Coronary artery (tissue), 2 donors: ENCODE data around the gene USP24.

Experiments used
- DNase-seq: peaks from one replicate; pipeline ENCODE4 v3.0.0-alpha.2; 2017; ENCODE audit warnings: low spot score
- H3K27ac ChIP-seq, 2 donors: fragments of 200-600 bp; sonication (generic); one replicate each; pipeline ENCODE4 v1.5.1; 2016 to 2019
- H3K4me3 ChIP-seq: fragments of 200-600 bp; sonication (generic); 2 replicates; pipeline ENCODE4 v1.5.1; 2016; ENCODE audit warnings: mild to moderate bottlenecking, moderate library complexity
- TF ChIP-seq, protein P1 (sequence below): fragments of 200-600 bp; sonication (generic); IDR thresholded peaks from one replicate; pipeline ENCODE4 v1.5.1; 2019; ENCODE audit warnings: antibody characterized with exemption

Gene USP24

DNA sequence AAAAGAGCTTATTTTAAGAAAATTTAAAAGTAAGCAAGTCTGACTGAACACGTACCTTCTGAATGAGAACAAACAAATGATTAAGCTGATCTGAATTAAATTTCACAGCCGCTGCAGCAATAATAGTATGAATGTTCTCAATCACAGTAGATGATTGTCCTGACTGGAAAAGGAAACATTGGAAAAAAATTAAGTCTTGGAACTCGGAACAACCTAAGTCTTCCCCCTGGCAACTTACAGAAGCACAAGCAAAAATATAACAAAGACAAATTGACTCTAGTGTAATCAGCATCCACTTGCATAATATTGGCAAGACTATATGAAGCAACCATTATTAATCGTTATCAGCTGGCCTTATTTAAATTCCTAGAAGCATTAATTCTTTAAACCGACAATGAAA is 60.5 kb downstream of the USP24 start:
- TF ChIP-seq, protein P1, sequence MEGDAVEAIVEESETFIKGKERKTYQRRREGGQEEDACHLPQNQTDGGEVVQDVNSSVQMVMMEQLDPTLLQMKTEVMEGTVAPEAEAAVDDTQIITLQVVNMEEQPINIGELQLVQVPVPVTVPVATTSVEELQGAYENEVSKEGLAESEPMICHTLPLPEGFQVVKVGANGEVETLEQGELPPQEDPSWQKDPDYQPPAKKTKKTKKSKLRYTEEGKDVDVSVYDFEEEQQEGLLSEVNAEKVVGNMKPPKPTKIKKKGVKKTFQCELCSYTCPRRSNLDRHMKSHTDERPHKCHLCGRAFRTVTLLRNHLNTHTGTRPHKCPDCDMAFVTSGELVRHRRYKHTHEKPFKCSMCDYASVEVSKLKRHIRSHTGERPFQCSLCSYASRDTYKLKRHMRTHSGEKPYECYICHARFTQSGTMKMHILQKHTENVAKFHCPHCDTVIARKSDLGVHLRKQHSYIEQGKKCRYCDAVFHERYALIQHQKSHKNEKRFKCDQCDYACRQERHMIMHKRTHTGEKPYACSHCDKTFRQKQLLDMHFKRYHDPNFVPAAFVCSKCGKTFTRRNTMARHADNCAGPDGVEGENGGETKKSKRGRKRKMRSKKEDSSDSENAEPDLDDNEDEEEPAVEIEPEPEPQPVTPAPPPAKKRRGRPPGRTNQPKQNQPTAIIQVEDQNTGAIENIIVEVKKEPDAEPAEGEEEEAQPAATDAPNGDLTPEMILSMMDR: no peak
- Histone ChIP-seq H3K27ac (no peak overlapping the region), H3K4me3 (no peak overlapping the region)
- no peak for DNase-seq

- no peak overlapping the region for H3K4me3 ChIP-seq
- no peak overlapping the region for H3K27ac ChIP-seq
- TF ChIP-seq, protein P1: no peak
- no peak for DNase-seq
Measured at GRCh38 chr1:55153031-55153430, 62.1 kb downstream of the USP24 start.

DNA sequence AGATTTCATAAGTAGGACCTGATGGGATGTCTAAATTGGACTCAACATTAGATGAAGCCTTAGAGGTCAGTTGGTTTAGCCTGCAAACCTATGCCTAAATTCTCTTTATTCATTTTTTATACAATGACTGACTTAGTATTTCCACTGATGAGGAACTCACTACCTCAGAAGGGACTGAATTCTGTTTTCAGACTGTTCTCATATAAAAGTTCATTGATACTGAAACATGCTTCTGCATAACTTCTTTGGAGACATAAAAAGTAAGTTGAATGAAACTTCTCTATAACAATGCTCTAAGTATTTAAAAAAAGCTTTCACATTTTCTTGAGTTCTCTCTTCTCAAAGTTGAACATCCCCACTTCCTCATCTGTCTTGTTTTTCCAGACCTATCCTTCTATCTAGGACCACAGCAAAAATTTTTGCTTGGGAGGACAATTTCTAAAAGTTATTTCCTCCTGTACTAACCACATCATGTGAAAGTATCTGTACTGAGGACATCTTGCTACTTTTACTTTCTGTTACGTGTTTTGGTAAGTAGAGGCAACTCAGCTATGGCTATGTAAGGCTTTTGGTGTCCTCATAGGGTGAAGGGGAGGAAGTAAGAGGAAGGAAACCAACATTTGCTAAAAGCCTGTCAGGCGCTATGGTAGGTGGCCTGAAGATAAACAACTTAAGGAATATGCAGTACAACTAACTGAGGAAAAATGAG is 64.1 kb downstream of the USP24 start:
- no peak for DNase-seq
- TF ChIP-seq, protein P1: no peak
- H3K4me3 ChIP-seq: no peak overlapping the region
- H3K27ac ChIP-seq: no peak overlapping the region

DNA sequence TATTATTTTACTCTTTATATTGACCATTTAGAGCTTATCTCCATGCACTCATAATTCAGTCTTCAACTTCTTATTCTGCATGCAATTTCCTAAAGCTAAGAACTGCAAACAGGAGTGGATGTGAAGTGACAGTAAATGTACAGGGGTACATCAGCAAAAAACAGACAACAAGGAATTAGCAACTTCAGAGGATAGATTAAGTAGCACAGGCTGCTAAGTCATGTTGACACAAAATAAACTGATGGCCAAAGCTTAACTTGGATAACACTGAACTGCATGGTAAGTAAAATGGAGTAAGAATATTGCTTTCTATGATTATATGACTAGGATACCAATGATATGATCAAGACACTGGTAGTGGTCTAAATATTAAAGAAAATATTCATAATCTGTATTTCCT is 66.5 kb downstream of the USP24 start:
- no peak overlapping the region for H3K4me3 ChIP-seq
- H3K27ac ChIP-seq: no peak overlapping the region
- TF ChIP-seq, protein P1: no peak
- no peak for DNase-seq

GRCh38 chr1:55147524-55147923 is 67.6 kb downstream of the USP24 start:
- Histone ChIP-seq H3K27ac (no peak overlapping the region), H3K4me3 (no peak overlapping the region)
- TF ChIP-seq, protein P1: no peak
- DNase-seq: no peak

GRCh38 chr1:55146781-55147180 is 68.4 kb downstream of the USP24 start:
- Histone ChIP-seq H3K4me3 (no peak overlapping the region), H3K27ac (no peak overlapping the region)
- no peak for DNase-seq
- TF ChIP-seq, protein P1: no peak

DNA sequence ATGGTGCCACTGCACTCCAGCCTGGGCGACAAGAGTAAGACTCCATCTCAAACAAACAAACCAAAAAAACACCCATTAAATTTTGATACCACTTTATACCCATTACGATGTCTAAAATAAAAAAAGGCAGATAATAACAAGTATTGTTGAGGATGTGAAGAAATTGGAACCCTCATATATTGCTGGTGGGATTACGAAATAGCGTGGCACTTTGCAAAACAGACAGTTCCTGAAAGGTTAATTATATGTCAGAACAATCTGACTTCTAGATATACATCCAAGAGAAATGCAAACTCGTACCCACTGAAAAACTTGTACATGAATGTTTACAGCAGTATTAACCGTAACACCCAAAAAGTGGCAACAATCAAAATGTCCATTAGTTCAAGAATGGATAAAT is 70.3 kb downstream of the USP24 start:
- DNase-seq: no peak
- Histone ChIP-seq H3K27ac (no peak overlapping the region), H3K4me3 (no peak overlapping the region)
- TF ChIP-seq, protein P1: no peak
